Activated naive CD4-positive, alpha-beta T cell treated with anti-CD3 and anti-CD28 coated beads, Interleukin-2, amount 50 U/mL, for 72 hours (primary cell): ENCODE results near the gene CLPTM1L. TPM values are rescaled to one million over a fixed set of nuclear protein-coding genes. Genes with fewer than 3 reads are reported as not detected.
"Not testable (repeated sequence)": the region's sequence is repeated elsewhere in the genome, so short reads cannot be mapped to it uniquely, and the experiment has no call there.

Experiments
- ATAC-seq, 2 donors: fragments of 150-1000 bp; cut with Tn5 transposase; 2 replicates each; pipeline ENCODE4 v1.10.0; 2021; ENCODE audit warnings: mild to moderate bottlenecking in 2 of 2, moderate library complexity in 2 of 2
- DNase-seq, 2 donors: peaks; one replicate each; pipeline ENCODE4 v3.0.0; 2021 to 2022; ENCODE audit warnings: low spot score in 2 of 2
- H3K27ac Mint-ChIP-seq, 2 donors: one replicate each; pipeline ENCODE4 v1.8.0; 2022; ENCODE audit warnings: mild to moderate bottlenecking in 2 of 2, mixed read lengths in 2 of 2
- H3K36me3 Mint-ChIP-seq, 2 donors: one replicate each; pipeline ENCODE4 v1.8.0; 2022; ENCODE audit warnings: mixed read lengths in 2 of 2
- H3K9me3 Mint-ChIP-seq, 2 donors: one replicate each; pipeline ENCODE4 v1.8.0; 2022; ENCODE audit warnings: mixed read lengths in 2 of 2
- total RNA-seq, 2 donors: library from RNA; stranded (reverse); gene quantifications; one replicate each; pipeline ENCODE4 v1.2.3, GENCODE V29; 2022

Gene CLPTM1L
- total RNA-seq, 2 donors from 2014 or later: 44.8 to 67.9 TPM

GRCh38 chr5:1298723-1299510 lies 46.0 kb downstream of the CLPTM1L start:
- no peaks in the 10 kb centered on the region for H3K9me3 Mint-ChIP-seq
- peak overlapping the region in 1 of 2 donors; percentile 44 for H3K27ac Mint-ChIP-seq
- H3K36me3 Mint-ChIP-seq: no peaks in the 10 kb centered on the region
- ATAC-seq (no peak), DNase-seq (peak in 1 of 2 donors; percentile 40)

DNA sequence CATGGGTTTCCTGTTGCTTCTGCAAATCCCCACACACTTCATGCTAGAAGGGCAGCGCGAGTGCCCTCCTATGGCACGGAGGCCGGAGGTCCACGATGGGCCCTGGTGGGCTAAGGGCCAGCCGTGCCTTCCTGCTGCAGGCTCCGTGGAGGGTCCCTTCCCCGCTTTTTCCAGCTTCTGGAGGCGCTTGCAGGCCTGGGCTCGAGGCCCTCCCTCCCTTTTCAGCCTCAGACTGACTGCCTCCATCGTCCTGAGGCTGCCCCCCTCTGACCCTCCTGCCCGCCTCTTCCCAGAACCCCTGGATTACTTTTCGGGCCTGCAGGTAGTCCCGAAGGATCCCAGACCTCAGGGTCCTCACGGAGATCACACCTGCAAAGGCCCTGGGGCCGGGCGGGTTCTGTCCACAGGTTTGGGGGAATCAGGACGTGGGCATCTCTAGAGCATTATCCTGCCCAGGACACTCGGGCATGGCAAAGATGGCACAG lies 46.8 kb downstream of the CLPTM1L start:
- no peak overlapping the region for H3K27ac Mint-ChIP-seq
- no peak for ATAC-seq
- H3K36me3 Mint-ChIP-seq: no peaks in the 10 kb centered on the region
- DNase-seq: peak in 1 of 2 donors; percentile 30
- H3K9me3 Mint-ChIP-seq: no peaks in the 10 kb centered on the region

- Mint-ChIP-seq H3K27ac (no peak overlapping the region), H3K9me3 (no peaks in the 10 kb centered on the region), H3K36me3 (no peaks in the 10 kb centered on the region)
- ATAC-seq (no peak), DNase-seq (peak in 1 of 2 donors; percentile 33)
Observed at GRCh38 chr5:1297243-1297642, 47.7 kb downstream of the CLPTM1L start.

DNA sequence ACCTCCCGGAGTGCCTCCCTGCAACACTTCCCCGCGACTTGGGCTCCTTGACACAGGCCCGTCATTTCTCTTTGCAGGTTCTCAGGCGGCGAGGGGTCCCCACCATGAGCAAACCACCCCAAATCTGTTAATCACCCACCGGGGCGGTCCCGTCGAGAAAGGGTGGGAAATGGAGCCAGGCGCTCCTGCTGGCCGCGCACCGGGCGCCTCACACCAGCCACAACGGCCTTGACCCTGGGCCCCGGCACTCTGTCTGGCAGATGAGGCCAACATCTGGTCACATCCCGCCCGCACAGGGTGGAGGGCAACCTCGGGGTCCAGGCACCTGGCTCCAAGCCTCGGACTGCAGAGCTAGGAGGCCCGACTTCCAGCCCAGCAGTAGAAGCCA lies 49.3 kb downstream of the CLPTM1L start:
- H3K27ac Mint-ChIP-seq: no peak overlapping the region
- DNase-seq: peak in 1 of 2 donors; percentile 48
- H3K36me3 Mint-ChIP-seq: no peaks in the 10 kb centered on the region
- ATAC-seq: no peak
- no peaks in the 10 kb centered on the region for H3K9me3 Mint-ChIP-seq

DNA sequence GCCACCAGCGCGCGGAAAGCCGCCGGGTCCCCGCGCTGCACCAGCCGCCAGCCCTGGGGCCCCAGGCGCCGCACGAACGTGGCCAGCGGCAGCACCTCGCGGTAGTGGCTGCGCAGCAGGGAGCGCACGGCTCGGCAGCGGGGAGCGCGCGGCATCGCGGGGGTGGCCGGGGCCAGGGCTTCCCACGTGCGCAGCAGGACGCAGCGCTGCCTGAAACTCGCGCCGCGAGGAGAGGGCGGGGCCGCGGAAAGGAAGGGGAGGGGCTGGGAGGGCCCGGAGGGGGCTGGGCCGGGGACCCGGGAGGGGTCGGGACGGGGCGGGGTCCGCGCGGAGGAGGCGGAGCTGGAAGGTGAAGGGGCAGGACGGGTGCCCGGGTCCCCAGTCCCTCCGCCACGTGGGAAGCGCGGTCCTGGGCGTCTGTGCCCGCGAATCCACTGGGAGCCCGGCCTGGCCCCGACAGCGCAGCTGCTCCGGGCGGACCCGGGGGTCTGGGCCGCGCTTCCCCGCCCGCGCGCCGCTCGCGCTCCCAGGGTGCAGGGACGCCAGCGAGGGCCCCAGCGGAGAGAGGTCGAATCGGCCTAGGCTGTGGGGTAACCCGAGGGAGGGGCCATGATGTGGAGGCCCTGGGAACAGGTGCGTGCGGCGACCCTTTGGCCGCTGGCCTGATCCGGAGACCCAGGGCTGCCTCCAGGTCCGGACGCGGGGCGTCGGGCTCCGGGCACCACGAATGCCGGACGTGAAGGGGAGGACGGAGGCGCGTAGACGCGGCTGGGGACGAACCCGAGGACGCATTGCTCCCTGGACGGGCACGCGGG lies 49.9 kb downstream of the CLPTM1L start, which contains the start of gene TERT:
Gene TERT, minus strand, starts transcription at position 234 of the 815 bp plus-strand sequence. Its CDS starts 79 bp downstream, at position 155.
- Mint-ChIP-seq H3K27ac (no peak within 1 kb of the TSS), H3K9me3 (no peaks in the 10 kb centered on the region), H3K36me3 (no peaks in the 10 kb centered on the region)
- DNase-seq: peak; percentile 65 to 78
- peak; percentile 86 to 91 for ATAC-seq

DNA sequence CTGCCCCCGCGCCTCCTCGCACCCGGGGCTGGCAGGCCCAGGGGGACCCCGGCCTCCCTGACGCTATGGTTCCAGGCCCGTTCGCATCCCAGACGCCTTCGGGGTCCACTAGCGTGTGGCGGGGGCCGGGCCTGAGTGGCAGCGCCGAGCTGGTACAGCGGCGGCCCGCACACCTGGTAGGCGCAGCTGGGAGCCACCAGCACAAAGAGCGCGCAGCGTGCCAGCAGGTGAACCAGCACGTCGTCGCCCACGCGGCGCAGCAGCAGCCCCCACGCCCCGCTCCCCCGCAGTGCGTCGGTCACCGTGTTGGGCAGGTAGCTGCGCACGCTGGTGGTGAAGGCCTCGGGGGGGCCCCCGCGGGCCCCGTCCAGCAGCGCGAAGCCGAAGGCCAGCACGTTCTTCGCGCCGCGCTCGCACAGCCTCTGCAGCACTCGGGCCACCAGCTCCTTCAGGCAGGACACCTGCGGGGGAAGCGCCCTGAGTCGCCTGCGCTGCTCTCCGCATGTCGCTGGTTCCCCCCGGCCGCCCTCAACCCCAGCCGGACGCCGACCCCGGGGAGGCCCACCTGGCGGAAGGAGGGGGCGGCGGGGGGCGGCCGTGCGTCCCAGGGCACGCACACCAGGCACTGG lies 50.6 kb downstream of the CLPTM1L start:
- Mint-ChIP-seq H3K36me3 (no peaks in the 10 kb centered on the region), H3K27ac (no peak overlapping the region), H3K9me3 (no peaks in the 10 kb centered on the region)
- peak; percentile 29 to 37 for ATAC-seq
- DNase-seq: peak in 1 of 2 donors; percentile 51

GRCh38 chr5:1293416-1294205 lies 51.3 kb downstream of the CLPTM1L start:
- Mint-ChIP-seq H3K27ac (no peak overlapping the region), H3K36me3 (peaks cover 1 to 3% of the 10 kb centered on the region in 2 donors), H3K9me3 (no peaks in the 10 kb centered on the region)
- ATAC-seq: no peak
- DNase-seq: peak in 1 of 2 donors; percentile 54

DNA sequence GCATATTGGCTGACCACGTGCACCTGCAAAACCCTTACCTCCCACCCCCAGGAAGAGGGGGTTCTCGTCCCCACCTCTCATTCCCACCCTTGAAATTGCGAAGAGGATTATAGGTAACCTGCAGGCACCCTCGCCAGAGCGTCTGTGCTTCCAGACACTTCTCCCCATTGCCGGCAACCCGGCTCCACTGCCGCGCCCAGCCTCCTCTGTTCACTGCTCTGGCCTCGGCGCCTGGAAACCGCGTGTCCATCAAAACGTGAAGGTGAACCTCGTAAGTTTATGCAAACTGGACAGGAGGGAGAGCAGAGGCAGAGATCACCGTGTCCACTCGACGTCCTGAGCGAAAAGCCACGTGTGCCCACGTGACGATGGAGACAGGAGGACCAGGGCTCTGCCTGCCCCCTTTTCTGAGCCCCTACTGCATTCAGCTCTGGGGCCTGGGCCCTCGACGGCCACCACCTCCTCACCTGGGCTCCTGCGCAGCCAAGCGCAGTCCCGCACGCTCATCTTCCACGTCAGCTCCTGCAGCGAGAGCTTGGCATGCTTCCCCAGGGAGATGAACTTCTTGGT lies 52.0 kb downstream of the CLPTM1L start:
- Mint-ChIP-seq H3K9me3 (peaks cover 4% of the 10 kb centered on the region in 2 donors), H3K27ac (no peak overlapping the region), H3K36me3 (peaks cover 8 to 10% of the 10 kb centered on the region in 2 donors)
- DNase-seq (peak in 1 of 2 donors; percentile 50), ATAC-seq (no peak)

GRCh38 chr5:1292139-1292538 lies 52.8 kb downstream of the CLPTM1L start:
- DNase-seq (peak in 1 of 2 donors; percentile 43), ATAC-seq (no peak)
- Mint-ChIP-seq H3K9me3 (peaks cover 4 to 5% of the 10 kb centered on the region in 2 donors), H3K27ac (no peak overlapping the region), H3K36me3 (peaks cover 9 to 12% of the 10 kb centered on the region in 2 donors)

GRCh38 chr5:1291611-1292080 lies 53.3 kb downstream of the CLPTM1L start:
- DNase-seq (peak in 1 of 2 donors; percentile 40), ATAC-seq (no peak)
- Mint-ChIP-seq H3K27ac (peak overlapping the region in 1 of 2 donors; percentile 14), H3K9me3 (peaks cover 4 to 5% of the 10 kb centered on the region in 2 donors), H3K36me3 (peaks cover 9 to 12% of the 10 kb centered on the region in 2 donors)

DNA sequence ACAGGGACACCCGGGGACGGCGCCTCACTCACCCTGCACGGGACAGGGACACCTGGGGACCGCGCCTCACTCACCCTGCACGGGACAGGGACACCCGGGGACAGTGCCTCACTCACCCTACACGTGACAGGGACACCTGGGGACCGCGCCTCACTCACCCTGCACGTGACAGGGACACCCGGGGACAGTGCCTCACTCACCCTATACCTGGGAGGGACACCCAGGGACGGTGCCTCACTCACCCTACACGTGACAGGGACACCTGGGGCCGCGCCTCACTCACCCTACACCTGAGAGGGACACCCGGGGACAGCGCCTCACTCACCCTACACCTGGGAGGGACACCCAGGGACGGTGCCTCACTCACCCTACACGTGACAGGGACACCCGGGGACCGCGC lies 53.9 kb downstream of the CLPTM1L start:
- ATAC-seq, H3K9me3 Mint-ChIP-seq, H3K27ac Mint-ChIP-seq: not testable (repeated sequence)
- peak in 1 of 2 donors; percentile 21 for DNase-seq
- peaks cover 9 to 12% of the 10 kb centered on the region in 2 donors for H3K36me3 Mint-ChIP-seq

DNA sequence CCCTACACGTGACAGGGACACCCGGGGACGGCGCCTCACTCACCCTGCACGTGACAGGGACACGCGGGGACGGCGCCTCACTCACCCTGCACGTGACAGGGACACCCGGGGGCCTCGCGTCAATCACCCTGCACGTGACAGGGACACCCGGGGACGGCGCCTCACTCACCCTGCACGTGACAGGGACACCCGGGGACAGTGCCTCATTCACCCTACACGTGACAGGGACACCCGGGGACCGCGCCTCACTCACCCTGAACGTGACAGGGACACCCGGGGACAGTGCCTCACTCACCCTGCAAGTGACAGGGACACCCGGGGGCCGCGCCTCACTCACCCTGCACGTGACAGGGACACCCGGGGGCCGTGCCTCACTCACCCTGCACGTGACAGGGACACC lies 55.3 kb downstream of the CLPTM1L start:
- not testable (repeated sequence) for H3K9me3 Mint-ChIP-seq, H3K27ac Mint-ChIP-seq, ATAC-seq
- DNase-seq: peak in 1 of 2 donors; percentile 25
- H3K36me3 Mint-ChIP-seq: peaks cover 9 to 12% of the 10 kb centered on the region in 2 donors

DNA sequence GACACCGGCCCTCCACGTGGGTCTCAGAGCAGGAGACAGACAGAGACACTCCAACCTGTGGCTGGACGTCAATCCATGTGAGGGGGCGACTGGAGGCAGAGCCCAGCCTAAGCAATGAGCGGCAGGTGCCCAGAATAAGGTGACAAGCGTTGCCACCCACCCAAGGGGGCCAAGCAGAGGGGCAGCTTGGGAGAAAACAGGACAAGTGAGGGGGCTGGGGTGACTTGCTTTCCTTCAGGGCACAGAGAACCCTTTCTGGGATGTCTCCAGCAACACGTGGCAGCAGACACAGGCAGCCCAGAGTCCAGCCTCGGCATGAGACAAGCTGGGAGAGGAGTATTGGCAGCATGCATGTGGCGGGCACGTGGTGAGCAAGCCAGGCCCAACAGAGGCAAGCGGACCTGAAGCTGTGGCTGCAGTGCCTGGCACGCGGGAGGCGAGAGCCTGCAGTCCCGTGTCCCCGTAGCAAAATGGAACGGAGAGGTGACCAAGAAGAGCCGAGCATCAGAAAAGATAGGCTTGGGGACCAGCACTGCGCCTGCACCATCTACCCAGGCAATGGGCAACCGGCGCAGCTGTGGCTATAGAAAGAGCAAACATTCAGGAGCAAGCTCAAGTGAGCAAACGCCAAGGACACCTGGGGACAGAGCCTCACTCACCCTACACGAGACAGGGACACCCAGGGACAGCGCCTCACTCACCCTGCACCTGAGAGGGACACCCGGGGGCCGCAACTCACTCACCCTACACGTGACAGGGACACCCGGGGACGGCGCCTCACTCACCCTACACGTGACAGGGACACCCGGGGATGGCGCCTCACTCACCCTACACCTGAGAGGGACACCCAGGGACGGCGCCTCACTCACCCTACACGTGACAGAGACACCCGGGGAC lies 56.2 kb downstream of the CLPTM1L start:
- H3K36me3 Mint-ChIP-seq: peaks cover 9 to 12% of the 10 kb centered on the region in 2 donors
- ATAC-seq: no peak
- peaks cover 4 to 5% of the 10 kb centered on the region in 2 donors for H3K9me3 Mint-ChIP-seq
- DNase-seq: peak in 1 of 2 donors; percentile 47
- H3K27ac Mint-ChIP-seq: no peak overlapping the region

GRCh38 chr5:1285883-1286291 lies 59.0 kb downstream of the CLPTM1L start:
- H3K9me3 Mint-ChIP-seq: peaks cover 4 to 5% of the 10 kb centered on the region in 2 donors
- ATAC-seq: no peak

More at GRCh38 chr5:1285883-1286291, 59.0 kb downstream of the CLPTM1L start:
- Mint-ChIP-seq H3K36me3 (peaks cover 9 to 12% of the 10 kb centered on the region in 2 donors), H3K27ac (peak overlapping the region in 1 of 2 donors; percentile 58)
- peak in 1 of 2 donors; percentile 49 for DNase-seq
